Measurements from ENCODE around the gene METTL4.
A peak's percentile ranks its signal among the peaks of the same experiment; 100 is the strongest.

Gene METTL4

GRCh38 chr18:2571200-2572170 is at the start of gene METTL4, which contains the start of gene NDC80:
Gene METTL4 (minus strand): TSS chr18:2571505. CDS start chr18:2567216, 4,289 bp downstream.
Gene NDC80 (plus strand): TSS chr18:2571557. CDS start chr18:2572986, 1,429 bp downstream.
- peak; percentile 86 for DNase-seq

- no peak for DNase-seq
These were observed 46.7 kb upstream of the METTL4 start for GRCh38 chr18:2618009-2618408.

GRCh38 chr18:2617401-2617998 is 46.2 kb upstream of the METTL4 start:
- no peak for DNase-seq

- no peak for DNase-seq
These were observed 41.7 kb upstream of the METTL4 start for GRCh38 chr18:2612996-2613395.

GRCh38 chr18:2610549-2610948 is 39.2 kb upstream of the METTL4 start:
- no peak for DNase-seq

- DNase-seq: no peak
These were observed 38.3 kb upstream of the METTL4 start for GRCh38 chr18:2609604-2610003.

- no peak for DNase-seq
These were observed 35.0 kb upstream of the METTL4 start for GRCh38 chr18:2606335-2606734.

- DNase-seq: no peak
These were observed 31.5 kb upstream of the METTL4 start for GRCh38 chr18:2602844-2603243.

- DNase-seq: no peak
These were observed 26.3 kb upstream of the METTL4 start for GRCh38 chr18:2597639-2598038.

GRCh38 chr18:2590303-2590702 is 19.0 kb upstream of the METTL4 start:
- DNase-seq: no peak

- peak; percentile 21 for DNase-seq
These were observed 18.2 kb upstream of the METTL4 start for GRCh38 chr18:2589345-2590068.

- no peak for DNase-seq
These were observed 17.5 kb upstream of the METTL4 start for GRCh38 chr18:2588666-2589344.

- DNase-seq: no peak
These were observed 16.5 kb upstream of the METTL4 start for GRCh38 chr18:2587788-2588187.

GRCh38 chr18:2573408-2573807 is 2.1 kb upstream of the METTL4 start:
- no peak for DNase-seq

- DNase-seq: no peak
These were observed 1.6 kb upstream of the METTL4 start for GRCh38 chr18:2572892-2573291.

- DNase-seq: peak; percentile 40
These were observed 865 bp upstream of the METTL4 start for GRCh38 chr18:2572171-2572569.

GRCh38 chr18:2570772-2571199 is 519 bp downstream of the METTL4 start:
- peak; percentile 59 for DNase-seq

GRCh38 chr18:2569338-2570207 is 1.7 kb downstream of the METTL4 start:
- no peak for DNase-seq

- DNase-seq: no peak
These were observed 2.7 kb downstream of the METTL4 start for GRCh38 chr18:2568605-2569004.

- no peak for DNase-seq
These were observed 3.2 kb downstream of the METTL4 start for GRCh38 chr18:2568129-2568528.

- no peak for DNase-seq
These were observed 6.9 kb downstream of the METTL4 start for GRCh38 chr18:2564373-2564772.

GRCh38 chr18:2559249-2559648 is 12.1 kb downstream of the METTL4 start:
- no peak for DNase-seq
